ENCODE measurements around the gene SLC6A18.

SLC6A18 gene

DNA sequence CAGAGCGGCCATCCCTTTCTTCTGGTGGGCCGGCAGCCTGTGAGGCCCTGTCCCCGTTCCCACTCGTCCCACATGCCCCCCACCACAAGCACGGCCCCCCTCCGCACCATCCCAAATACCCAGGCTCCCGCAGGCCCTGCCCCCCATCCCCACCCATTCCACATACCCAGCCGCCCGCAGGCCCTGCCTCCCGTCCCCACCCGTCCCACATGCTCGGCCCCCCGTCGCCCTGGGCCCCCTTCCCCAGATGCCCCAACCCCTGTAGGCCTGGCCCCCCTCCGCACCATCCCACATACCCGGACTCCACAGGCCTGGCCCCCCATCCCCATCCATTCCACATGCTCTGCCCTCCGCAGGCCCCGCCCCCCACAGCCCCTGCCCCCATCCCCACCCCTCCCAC lies 12.3 kb upstream of the SLC6A18 start:
- Histone ChIP-seq H3K27ac (ENCODE audit: low read length) (no peak overlapping the region), H2AFZ (ENCODE audit: low read length) (no peak overlapping the region), H3K79me2 (ENCODE audit: low read length) (no peaks in the 10 kb centered on the region), H3K9me3 (replicated peaks; ENCODE audit: insufficient read depth, low read length) (no peaks in the 10 kb centered on the region), H3K9ac (ENCODE audit: low read length) (no peak overlapping the region), H3K4me3 (ENCODE audit: low read length) (no peak overlapping the region), H3K4me2 (ENCODE audit: low read depth, low read length) (no peak overlapping the region), H3K36me3 (replicated peaks; ENCODE audit: insufficient read depth, low read length) (no peaks in the 10 kb centered on the region), H4K20me1 (ENCODE audit: insufficient read depth, low read length) (no peaks in the 10 kb centered on the region), H3K27me3 (replicated peaks; ENCODE audit: insufficient read depth, low read length) (no peaks in the 10 kb centered on the region; the same call in 1 of the 2 replicates), H3F3A (ENCODE audit: insufficient read depth, low read length) (no peaks in the 10 kb centered on the region), H3K9me2 (replicated peaks; ENCODE audit: insufficient read depth, low read length) (no peaks in the 10 kb centered on the region), H3K4me1 (ENCODE audit: low read length) (peaks cover 11% of the 10 kb centered on the region)
- TF ChIP-seq, protein P1, sequence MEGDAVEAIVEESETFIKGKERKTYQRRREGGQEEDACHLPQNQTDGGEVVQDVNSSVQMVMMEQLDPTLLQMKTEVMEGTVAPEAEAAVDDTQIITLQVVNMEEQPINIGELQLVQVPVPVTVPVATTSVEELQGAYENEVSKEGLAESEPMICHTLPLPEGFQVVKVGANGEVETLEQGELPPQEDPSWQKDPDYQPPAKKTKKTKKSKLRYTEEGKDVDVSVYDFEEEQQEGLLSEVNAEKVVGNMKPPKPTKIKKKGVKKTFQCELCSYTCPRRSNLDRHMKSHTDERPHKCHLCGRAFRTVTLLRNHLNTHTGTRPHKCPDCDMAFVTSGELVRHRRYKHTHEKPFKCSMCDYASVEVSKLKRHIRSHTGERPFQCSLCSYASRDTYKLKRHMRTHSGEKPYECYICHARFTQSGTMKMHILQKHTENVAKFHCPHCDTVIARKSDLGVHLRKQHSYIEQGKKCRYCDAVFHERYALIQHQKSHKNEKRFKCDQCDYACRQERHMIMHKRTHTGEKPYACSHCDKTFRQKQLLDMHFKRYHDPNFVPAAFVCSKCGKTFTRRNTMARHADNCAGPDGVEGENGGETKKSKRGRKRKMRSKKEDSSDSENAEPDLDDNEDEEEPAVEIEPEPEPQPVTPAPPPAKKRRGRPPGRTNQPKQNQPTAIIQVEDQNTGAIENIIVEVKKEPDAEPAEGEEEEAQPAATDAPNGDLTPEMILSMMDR (IDR thresholded peaks at IDR 0.05; ENCODE audit: low read length): no peak
- TF ChIP-seq EZH2phosphoT487 (IDR thresholded peaks at IDR 0.05; ENCODE audit: low read length): no peak
- TF ChIP-seq EZH2 (optimal IDR thresholded peaks at IDR 0.05; ENCODE audit: low read depth, low read length): no peak
- no peak for DNase-seq

DNA sequence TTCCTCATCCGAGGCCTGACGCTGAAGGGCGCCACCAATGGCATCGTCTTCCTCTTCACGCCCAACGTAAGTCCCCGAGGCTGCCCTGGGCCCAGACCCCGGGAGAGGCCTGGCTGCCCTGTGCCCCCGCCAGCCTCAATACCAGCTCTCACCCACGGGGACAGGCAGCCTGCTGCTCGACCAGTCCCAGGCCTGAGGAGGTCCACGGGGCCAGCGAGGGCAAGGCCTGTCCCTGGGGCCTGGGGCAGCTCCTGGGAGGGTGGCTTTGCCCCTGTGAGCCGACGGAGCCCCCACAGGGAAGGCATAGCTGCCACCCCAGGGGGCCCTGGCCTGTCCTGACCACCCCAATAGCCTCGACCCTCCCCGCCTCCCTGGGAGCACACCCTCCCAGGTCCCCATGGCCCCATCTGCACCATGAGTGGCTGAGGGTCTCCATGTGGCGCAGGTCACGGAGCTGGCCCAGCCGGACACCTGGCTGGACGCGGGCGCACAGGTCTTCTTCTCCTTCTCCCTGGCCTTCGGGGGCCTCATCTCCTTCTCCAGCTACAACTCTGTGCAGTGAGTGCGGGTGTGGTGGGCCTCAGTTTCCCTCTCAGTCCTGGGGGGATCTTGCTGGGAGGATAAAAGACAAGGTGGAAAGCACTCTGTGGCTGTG lies 11.5 kb upstream of the SLC6A18 start:
- Histone ChIP-seq H3K4me1 (ENCODE audit: low read length) (peaks cover 11% of the 10 kb centered on the region), H3K9ac (ENCODE audit: low read length) (no peak overlapping the region), H3F3A (ENCODE audit: insufficient read depth, low read length) (no peaks in the 10 kb centered on the region), H3K27me3 (replicated peaks; ENCODE audit: insufficient read depth, low read length) (peaks cover 5% of the 10 kb centered on the region; the same call in 1 of the 2 replicates), H3K9me3 (replicated peaks; ENCODE audit: insufficient read depth, low read length) (no peaks in the 10 kb centered on the region), H3K4me2 (ENCODE audit: low read depth, low read length) (no peak overlapping the region), H3K27ac (ENCODE audit: low read length) (no peak overlapping the region), H3K79me2 (ENCODE audit: low read length) (no peaks in the 10 kb centered on the region), H3K36me3 (replicated peaks; ENCODE audit: insufficient read depth, low read length) (no peaks in the 10 kb centered on the region), H2AFZ (ENCODE audit: low read length) (no peak overlapping the region), H3K9me2 (replicated peaks; ENCODE audit: insufficient read depth, low read length) (no peaks in the 10 kb centered on the region), H3K4me3 (ENCODE audit: low read length) (no peak overlapping the region), H4K20me1 (ENCODE audit: insufficient read depth, low read length) (no peaks in the 10 kb centered on the region)
- TF ChIP-seq EZH2 (optimal IDR thresholded peaks at IDR 0.05; ENCODE audit: low read depth, low read length) (no peak), EZH2phosphoT487 (IDR thresholded peaks at IDR 0.05; ENCODE audit: low read length) (no peak)
- TF ChIP-seq, protein P1 (IDR thresholded peaks at IDR 0.05; ENCODE audit: low read length): no peak
- no peak for DNase-seq

DNA sequence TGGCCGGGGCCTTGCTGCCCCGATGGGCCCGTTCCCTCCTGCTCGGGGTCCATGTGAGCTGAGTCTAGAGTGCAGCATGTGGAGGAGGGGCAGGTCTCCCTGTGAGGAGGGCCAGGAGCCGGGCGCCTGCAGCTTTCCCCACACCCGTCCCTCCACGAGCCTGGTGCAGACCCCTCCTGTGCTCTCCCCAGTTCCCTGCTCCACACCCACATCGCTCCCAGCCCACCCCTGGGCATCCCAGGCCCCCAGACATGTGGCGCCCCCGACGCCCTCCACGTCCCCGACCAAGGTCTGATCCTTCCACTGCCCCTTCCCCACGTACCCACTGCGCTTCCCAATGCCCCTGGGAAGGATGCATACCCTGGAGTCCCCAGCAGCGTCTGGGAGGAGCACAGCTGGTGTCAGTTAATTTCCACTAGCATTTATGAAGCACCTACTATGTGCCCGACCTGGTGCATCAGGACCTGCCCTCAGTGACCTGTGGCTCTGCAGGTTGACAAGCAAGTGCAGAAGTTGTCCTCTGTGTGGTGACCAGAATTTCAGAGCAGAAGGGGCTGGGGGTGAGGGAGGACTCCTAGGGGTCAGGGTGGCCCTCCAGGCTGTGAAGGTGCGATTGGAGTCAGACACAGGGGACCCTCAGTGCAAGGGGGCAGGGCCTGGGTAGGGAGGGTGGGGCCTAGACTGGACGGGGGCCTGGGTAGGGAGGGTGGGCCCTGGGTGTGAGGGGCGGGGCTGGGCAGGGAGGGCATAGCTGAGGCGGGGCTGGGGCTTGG lies 10.8 kb upstream of the SLC6A18 start:
- H3K9me3 ChIP-seq (replicated peaks; ENCODE audit: insufficient read depth, low read length): no peaks in the 10 kb centered on the region
- H3K27ac ChIP-seq (ENCODE audit: low read length): no peak overlapping the region
- H4K20me1 ChIP-seq (ENCODE audit: insufficient read depth, low read length): no peaks in the 10 kb centered on the region
- no peak for DNase-seq
- TF ChIP-seq, protein P1 (IDR thresholded peaks at IDR 0.05; ENCODE audit: low read length): no peak
- TF ChIP-seq EZH2phosphoT487 (IDR thresholded peaks at IDR 0.05; ENCODE audit: low read length) (no peak), EZH2 (optimal IDR thresholded peaks at IDR 0.05; ENCODE audit: low read depth, low read length) (no peak)
- H2AFZ ChIP-seq (ENCODE audit: low read length): no peak overlapping the region
- H3K36me3 ChIP-seq (replicated peaks; ENCODE audit: insufficient read depth, low read length): no peaks in the 10 kb centered on the region
- no peaks in the 10 kb centered on the region for H3K9me2 ChIP-seq (replicated peaks; ENCODE audit: insufficient read depth, low read length)
- H3F3A ChIP-seq (ENCODE audit: insufficient read depth, low read length): no peaks in the 10 kb centered on the region
- no peak overlapping the region for H3K4me2 ChIP-seq (ENCODE audit: low read depth, low read length)
- H3K4me3 ChIP-seq (ENCODE audit: low read length): no peak overlapping the region
- H3K9ac ChIP-seq (ENCODE audit: low read length): no peak overlapping the region
- H3K4me1 ChIP-seq (ENCODE audit: low read length): peaks cover 6% of the 10 kb centered on the region
- H3K79me2 ChIP-seq (ENCODE audit: low read length): no peaks in the 10 kb centered on the region
- peaks cover 8% of the 10 kb centered on the region; the same call in 1 of the 2 replicates for H3K27me3 ChIP-seq (replicated peaks; ENCODE audit: insufficient read depth, low read length)
